ENCODE results near the gene SLC12A7. TPM values are rescaled to one million over a fixed set of nuclear protein-coding genes. Genes with fewer than 3 reads are reported as not detected.

Gene SLC12A7
- total and polyA plus RNA-seq, 2 of the 13 experiments (the other 11 are each of a cell fraction or from before 2014, with no cell fraction given), result 14.0 to 18.5 TPM

DNA sequence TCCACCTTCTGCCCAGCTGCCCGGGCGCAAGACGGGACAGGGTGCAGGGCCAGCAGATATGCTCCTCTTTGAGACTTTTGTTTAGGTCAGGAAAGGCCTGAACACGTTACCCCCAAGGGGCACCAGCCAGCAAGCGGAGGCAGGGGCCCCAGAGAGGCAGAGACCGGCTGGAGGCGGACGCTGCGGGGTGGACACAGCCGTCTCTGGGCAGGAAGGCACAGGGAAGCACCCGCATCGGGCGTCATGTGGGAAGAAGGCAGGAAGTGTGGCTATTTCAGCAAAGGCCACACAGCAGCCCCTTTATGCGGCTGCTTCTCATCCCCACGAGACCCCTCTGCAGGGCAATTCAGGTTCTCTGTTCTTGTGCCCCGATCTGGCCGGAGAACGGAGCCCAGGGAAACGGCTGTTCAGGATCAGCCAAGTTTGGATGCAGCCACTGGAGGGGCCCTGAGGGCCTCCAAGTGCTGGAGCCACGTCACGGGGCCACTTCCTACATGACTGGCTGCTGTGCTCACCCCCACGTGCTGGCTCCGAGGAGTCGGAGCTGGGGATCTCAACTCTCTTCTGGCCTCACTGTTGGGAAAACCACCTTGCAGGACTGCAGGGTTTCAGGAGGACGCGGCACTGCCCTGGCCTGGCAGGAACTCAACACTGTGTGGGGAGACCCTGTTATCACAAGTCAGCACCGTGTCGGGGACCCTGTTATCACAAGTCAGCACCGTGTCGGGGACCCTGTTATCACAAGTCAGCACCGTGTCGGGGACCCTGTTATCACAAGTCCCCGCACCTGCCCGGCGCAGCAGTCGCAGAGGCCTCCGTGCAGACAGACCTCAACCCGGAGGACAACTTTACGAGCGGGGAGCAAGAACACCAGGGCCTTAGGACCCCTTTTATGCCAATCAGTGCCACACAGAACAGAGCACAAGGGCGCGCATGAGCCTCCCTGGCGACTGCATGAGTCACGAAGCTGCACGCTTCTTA, 44.4 kb downstream of the SLC12A7 start:
- no TSS peak for BruUV-seq (replicated peaks)
- Histone ChIP-seq H3K4me3 (replicated peaks in 1 of 3; ENCODE audit: insufficient read depth in 1 of 3, low read depth in 2 of 3, low read length in 3 of 3) (no peak overlapping the region), H3K9me3 (ENCODE audit: low read length) (no peaks in the 10 kb centered on the region), H3K4me1 (ENCODE audit: insufficient read depth, low read length) (no peaks in the 10 kb centered on the region), H3K4me2 (ENCODE audit: low read depth, low read length) (no peak overlapping the region), H4K20me1 (ENCODE audit: insufficient read depth, low read length) (no peaks in the 10 kb centered on the region), H2AFZ (ENCODE audit: low read length) (no peak overlapping the region), H3K27me3 (ENCODE audit: control insufficient read depth in 1 of 2, insufficient read depth in 2 of 2, low read length in 2 of 2) (no peaks in the 10 kb centered on the region), H3K9ac (ENCODE audit: insufficient read depth, low read depth, low read length) (no peak overlapping the region), H3K79me2 (ENCODE audit: insufficient read depth, low read length) (no peaks in the 10 kb centered on the region), H3K27ac (ENCODE audit: extremely low read length, insufficient read depth, low read length) (no peak overlapping the region), H3K36me3 (replicated peaks in 1 of 2; ENCODE audit: control insufficient read depth in 1 of 2, insufficient read depth in 2 of 2, low read length in 2 of 2) (peaks cover 19 to 56% of the 10 kb centered on the region in 2 experiments; a peak in 4 of 5 replicates)
- CTCF ChIA-PET (ENCODE audit: low intra/inter-chr PET ratio, low total read pairs), result no interaction called here
- TF ChIP-seq SOX6 (IDR thresholded peaks at IDR 0.05), result no peak
- no peak for TF ChIP-seq SOX6 (CRISPR knock-in tag; IDR thresholded peaks at IDR 0.05)
- TF ChIP-seq, protein P1, sequence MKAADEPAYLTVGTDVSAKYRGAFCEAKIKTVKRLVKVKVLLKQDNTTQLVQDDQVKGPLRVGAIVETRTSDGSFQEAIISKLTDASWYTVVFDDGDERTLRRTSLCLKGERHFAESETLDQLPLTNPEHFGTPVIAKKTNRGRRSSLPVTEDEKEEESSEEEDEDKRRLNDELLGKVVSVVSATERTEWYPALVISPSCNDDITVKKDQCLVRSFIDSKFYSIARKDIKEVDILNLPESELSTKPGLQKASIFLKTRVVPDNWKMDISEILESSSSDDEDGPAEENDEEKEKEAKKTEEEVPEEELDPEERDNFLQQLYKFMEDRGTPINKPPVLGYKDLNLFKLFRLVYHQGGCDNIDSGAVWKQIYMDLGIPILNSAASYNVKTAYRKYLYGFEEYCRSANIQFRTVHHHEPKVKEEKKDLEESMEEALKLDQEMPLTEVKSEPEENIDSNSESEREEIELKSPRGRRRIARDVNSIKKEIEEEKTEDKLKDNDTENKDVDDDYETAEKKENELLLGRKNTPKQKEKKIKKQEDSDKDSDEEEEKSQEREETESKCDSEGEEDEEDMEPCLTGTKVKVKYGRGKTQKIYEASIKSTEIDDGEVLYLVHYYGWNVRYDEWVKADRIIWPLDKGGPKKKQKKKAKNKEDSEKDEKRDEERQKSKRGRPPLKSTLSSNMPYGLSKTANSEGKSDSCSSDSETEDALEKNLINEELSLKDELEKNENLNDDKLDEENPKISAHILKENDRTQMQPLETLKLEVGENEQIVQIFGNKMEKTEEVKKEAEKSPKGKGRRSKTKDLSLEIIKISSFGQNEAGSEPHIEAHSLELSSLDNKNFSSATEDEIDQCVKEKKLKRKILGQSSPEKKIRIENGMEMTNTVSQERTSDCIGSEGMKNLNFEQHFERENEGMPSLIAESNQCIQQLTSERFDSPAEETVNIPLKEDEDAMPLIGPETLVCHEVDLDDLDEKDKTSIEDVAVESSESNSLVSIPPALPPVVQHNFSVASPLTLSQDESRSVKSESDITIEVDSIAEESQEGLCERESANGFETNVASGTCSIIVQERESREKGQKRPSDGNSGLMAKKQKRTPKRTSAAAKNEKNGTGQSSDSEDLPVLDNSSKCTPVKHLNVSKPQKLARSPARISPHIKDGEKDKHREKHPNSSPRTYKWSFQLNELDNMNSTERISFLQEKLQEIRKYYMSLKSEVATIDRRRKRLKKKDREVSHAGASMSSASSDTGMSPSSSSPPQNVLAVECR (CRISPR knock-in tag; IDR thresholded peaks at IDR 0.05; ENCODE audit: borderline replicate concordance), result no peak
- no peak for TF ChIP-seq SUZ12 (IDR thresholded peaks at IDR 0.05; ENCODE audit: low read depth, low read length)
- TF ChIP-seq, protein P2, sequence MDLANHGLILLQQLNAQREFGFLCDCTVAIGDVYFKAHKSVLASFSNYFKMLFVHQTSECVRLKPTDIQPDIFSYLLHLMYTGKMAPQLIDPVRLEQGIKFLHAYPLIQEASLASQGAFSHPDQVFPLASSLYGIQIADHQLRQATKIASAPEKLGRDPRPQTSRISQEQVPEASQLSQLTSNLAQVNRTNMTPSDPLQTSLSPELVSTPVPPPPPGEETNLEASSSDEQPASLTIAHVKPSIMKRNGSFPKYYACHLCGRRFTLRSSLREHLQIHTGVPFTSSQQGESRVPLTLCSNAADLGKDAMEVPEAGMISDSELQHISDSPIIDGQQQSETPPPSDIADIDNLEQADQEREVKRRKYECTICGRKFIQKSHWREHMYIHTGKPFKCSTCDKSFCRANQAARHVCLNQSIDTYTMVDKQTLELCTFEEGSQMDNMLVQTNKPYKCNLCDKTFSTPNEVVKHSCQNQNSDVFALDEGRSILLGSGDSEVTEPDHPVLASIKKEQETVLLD (CRISPR knock-in tag; IDR thresholded peaks at IDR 0.05; ENCODE audit: low read depth), result no peak
- 95% methylated on average over 22 of the region's 45 CpGs for WGBS (ENCODE audit: low lambda C conversion rate)
- DNase-seq (ENCODE audit: low spot score), result no peak
- intact Hi-C loops (cut with micrococcal nuclease; ENCODE audit: unreplicated experiment) (no loop called here), in situ Hi-C loops (cut with HindIII; ENCODE audit: extremely low pct_ligation_motif_present, low pct_unique_long_range_greater_than_20kb) (loop anchor here (5.0 kb wide), 1 partner anchor 35 kb away; no protein-coding TSS in a partner anchor)
- POLR2A ChIA-PET, result no interaction called here
- ATAC-seq, result no peak
- FAIRE-seq, result no peak
